ELF-1 (cell line): ENCODE results near the gene POFUT2.
"Not testable (repeated sequence)": the region's sequence is repeated elsewhere in the genome, so short reads cannot be mapped to it uniquely, and the experiment has no call there.

ENCODE experiments used
- DNase-seq: peaks from one replicate; pipeline ENCODE4 v3.0.0-alpha.2; 2016; ENCODE audit warnings: low read depth, low spot score

Gene POFUT2

DNA sequence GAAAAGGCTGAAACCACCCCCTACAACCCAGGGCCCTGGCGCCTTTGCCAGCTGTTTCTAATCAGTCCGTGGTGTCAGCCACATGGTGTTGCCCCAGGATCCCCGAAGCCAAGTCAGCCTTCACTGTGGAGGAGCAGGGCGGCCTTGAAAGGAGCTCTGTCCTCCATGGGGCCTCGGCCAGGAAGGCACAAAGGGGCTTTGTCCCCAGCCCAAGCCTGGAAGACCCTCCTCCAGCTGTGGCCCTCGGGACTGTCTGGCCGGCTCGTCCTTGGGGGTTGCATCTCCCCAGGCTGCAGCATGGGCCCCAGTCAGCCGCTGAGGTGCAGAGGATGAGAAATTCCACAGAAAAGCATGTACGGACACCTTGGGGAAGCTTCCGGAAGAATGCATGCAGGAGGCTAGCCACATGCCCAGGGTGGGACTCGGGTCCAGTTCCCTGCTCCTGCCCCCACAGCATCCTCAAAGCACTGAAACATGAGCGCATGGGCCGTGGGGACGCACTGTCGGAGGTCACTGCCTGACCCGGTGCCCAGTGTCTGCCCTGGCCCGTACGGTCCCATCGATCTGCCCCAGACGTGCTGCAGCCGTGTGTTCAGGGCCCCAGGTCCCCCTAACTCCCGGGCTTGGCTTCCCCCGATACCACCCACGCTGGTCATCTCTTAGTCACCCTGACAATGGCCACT, 38.6 kb upstream of the POFUT2 start:
- no peak for DNase-seq

DNA sequence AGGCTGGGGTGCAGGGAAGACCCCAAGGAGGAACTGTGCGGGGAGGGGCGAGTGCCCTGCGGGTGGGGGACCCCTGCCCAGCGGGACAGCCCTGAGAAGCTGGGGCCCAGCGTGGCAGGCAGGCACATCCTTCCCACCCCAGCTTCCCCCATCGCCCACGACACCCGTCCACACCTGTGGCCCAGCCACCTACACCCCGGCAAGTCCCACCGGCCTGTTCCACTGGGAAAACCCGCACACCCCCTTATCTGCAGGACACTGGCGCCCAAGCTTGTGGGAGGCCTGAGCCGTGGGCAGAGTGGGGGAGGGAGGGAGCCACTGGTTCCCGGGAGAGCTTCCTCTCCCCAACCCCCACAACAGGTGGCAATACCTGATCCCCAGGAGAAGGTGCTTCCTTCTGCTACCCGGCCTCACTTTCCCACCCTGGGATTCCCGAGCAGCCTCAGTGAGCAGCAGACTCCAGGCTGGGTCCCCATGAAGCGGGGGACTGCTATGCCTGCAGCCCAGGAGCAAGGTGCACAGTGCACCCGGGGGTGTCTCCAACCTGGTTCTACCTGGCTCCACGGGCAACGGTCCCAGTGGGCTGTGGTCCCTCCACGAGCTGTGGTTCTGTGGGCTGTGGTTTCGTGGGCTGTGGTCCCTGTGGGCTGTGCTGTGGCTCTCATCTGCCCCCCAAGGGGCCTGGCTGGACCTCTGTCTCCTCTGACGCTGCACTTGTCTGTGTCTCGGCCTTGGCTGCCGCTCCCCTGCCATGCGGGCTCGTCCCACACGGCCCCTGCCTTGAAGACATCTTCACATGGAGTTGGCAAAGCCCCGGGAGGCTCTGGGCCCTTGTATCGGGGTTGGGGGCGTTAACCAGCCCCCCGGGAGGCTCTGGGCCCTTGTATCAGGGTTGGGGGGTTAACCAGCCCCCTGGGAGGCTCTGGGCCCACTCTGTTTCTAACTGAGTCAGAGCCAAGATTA, 37.8 kb upstream of the POFUT2 start:
- DNase-seq, result peak; percentile 1

DNA sequence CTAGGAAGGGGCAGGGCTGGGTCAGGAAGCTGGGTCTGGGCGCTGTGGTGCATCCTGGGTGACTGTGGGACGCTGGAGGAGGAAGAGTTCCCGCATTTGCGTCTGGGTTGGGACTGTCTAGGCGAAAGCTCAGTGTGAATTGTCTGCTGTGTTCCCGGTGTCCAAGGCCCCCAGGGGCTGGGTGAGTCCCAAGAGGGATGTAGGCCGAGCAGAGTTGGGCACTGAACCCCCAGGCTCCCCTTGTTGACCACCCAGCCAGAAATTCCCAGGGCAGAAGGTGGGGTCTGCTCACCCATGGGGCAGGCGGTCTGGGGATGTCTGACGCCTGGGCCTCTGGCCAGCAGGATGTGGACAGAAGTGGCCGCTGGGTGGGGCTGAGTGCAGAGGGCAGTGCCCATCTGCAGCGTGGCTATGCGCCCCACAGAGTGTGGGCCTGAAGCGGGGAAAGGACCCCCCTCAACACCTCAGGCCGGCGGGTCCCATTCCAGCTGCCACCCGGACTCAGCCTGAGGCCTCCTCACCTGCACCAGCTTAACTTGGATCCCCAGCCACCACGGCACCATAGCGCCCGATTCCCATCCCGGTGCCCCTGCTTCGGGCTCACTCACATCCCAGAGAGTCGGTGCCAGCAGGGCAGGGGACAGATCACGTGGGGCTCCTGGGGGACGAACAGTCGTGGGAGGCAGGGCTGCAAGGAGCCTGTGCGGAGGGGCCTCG, 37.0 kb upstream of the POFUT2 start:
- DNase-seq, result peak; percentile 47

DNA sequence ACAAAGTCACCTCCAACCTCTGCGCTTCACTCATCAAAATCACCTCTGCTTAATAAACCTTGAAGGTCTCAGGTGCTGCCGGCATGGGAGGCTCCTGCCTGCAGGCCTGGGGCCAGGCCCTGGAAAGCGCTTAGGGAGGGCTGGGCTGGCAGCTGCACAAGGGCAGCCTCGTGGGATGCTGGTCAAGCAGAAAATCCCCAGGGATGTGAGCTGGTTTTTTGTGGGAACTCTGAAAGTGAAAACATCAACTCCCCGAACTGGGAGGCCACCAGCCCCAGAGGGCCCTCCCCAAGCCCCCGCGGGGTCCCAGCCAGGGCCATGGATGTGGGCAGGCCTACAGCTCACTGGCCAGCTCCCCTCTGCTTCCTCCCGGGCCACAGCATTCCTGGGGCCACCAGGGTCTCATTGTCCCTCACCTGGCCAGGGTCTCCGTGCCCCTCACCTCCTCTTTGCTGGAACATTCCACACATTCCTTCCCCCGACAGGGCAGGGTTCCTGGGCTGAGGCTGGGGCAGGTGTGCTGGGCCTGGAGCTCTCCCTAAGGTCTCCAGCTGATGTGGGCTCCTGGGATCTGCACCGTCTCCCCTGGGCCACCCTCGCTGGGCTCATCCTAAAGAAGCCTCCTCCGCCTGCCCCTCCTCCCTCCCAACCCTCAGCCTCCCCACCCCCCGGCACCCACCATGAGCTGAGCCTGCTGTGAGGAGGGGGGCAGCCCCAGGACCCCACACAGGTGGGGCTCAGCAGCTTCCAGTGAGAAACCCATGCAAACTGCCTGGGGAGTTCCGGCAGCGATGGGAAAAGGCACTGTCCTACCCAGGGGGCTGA, 36.0 kb upstream of the POFUT2 start:
- peak; percentile 46 for DNase-seq

DNA sequence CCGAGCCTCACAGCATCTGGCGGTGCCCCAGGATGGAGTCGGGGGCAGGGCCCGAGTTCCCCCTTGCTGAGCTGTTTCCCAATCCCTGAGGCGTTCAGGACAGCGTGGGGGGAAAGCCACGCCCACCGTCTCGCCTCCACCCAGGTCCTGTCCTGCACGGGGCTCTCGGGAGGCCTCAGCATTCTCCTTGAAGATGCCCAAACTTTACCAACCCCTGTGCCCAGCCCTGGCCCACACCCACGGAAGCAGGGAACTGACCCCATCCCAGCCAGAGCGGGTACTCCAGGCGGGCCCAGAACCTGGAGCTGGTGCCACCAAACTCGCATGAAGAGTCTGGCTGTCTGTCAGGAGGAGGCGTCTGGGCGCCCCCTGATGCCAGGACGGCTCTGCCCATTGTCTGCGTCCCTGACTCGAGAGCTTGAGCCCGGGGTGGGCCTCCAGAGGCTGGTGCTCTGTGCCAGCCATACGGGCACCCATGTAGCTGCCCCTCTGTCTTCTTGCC, 35.3 kb upstream of the POFUT2 start:
- no peak for DNase-seq

DNA sequence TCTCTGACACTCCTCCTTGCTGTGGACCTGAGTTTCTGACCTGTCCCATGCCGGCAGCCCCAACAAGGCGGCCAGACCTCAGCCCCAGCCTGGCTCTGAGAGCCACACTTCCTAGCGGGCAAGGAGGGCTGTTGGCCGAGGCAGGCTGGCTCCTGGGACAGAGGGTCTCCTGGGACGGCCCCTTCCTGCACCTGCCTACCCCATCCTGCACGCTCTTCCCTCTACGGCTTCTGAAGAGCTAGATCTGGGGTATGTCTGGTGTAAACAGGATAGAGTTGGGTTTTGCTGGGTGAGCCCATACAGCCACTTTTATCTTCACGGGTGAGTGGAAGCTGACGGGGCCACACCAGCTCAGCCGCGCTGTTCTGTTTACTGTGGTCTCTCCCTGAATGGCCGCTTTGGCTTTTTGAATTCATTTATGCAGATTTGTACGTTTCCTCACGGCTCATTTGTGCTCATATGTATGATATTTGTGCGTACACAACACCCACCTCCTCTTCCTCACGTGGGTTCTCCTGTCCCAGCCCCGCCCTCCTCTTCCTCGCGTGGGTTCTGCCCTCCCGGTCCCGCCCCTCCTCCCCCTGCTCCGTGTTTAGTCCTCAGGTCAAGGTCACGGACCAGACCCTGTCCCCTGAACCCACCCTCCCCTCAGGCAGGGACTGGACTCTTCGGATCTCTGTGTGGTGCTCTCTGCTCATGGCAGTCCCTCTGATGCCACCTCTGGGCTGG, 34.7 kb upstream of the POFUT2 start:
- no peak for DNase-seq

DNA sequence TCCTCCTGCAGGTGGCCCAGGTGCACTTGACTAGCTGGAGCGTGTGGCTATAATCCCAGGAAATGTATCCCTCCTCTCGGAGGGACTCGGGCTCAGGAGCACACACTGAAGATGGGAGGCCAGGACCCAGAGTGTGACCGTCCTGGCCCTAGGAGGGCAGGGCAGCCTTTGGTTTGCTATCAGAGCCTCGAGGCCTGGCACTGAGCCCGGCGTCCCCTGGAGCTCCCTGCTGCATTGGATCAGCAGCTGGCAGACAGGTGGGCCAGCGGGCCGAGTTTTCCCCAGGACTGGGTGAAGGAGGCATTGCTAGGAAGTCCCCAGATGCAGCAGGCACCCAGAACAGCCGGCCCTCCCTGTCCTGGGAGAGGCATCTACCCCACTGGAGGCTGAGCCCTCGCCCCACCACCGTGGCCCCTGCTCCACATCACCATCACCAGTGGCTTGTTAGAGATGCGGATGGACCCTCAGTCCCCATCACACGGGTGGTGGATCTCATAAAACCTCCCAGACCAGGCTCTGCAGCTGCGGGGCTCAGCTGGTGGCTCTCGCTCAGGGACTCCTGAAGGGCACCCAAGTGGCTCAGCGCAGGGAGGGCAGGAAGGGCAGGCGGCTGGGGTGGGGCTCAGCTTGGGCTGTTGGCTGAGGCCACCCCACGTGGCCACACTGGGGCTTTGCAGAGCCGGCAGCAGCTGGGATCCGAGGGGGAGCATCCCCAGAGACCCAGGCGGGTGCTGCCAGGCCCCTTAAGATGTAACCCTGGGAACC, 32.7 kb upstream of the POFUT2 start:
- peak; percentile 1 for DNase-seq

DNA sequence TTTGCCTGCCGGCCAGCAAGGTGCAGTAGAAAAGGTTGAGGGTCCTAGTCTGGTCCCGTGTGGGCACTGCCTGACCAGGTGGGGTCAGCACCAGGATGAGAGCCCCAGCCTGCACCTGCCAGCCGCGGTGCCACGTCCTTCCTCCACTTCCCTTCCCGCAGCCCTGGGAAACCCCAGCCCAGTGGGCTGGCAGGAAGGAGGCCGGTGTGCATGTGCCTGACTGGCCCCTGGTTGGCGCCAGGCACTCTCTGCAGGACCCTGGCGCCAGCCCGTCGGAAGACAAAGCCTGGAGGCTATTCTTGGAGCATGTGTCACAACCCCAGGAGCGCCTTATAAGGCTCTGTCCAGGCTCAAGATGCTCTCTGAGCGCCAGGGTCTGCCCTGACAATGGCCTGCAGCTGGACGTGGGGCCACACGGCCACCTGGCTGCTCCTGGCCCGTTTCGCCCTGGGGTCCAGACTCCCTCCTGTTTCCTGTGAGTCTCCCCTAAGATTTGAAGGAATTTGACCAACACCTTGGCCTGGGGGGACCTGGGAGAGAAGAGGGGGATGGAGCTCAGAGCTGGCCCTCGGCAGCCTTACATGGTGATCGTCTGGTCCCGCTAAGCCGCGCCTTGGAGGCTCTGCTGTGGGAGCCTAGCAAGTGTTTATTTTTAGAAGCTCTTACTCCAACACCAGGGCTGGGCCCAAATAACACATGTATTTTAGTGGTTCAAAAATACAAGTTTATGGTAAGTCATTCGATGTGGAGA, 31.9 kb upstream of the POFUT2 start:
- peak; percentile 92 for DNase-seq

DNA sequence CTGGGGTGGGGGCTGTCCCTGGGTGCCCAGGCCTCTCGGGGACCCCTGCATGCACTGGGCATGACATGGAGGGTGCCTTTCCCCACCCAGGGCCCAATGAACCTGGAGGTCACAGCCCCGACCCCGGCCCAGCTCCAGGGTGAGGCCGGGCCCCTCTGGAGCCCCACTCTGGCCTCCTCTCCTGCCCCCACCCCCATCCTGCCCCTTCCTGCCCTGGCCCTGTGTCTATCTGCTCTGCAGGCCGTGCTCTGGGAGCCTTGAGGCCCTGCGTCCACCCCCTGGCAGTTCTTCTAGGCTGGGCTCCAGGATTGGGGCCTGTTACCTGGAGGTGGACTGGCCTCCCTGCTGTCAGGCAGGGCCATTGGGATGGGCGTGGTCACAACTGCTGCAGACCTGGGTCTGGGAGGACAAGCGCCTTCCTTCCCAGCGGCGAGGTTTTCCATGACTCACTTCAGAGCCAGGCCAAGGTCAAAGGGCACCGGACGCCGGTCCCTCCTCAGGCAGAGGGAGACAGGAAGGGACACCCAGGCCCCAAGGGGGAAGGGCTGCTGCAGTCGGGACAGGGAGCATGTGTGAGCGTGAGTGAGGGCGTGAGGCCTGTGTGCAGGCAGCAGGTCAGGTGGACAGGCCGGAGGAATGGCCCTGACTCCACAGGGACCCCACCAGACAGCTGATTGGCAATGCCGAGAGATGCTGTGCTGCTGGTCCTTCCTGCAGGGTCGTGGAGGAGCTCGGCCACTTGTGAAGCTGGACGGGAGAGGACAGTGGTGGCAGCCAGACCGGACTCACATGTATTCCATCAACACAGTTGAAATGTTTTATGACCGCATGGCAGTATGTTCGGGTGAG, 31.1 kb upstream of the POFUT2 start:
- DNase-seq, result peak; percentile 94

DNA sequence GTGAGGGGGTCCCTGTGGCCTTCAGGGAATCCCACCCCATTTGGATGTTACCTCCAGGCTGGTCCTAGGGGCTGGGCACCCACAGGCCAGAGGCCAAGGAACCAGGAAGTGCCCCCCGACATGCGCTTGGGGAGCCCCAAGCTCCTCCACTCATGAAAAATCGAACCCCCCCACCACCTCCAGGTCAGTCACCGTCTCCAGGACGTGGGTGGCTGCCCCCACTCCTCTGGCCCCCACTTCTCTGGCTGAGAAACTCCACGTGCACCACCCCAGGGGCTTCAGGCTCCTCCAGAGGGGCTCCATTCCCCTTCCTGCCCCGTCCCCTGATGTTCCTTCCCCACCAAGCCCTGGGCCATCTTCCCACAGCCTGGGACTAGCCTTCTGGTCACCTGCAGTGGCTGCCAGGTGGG, 30.5 kb upstream of the POFUT2 start:
- DNase-seq, result no peak

DNA sequence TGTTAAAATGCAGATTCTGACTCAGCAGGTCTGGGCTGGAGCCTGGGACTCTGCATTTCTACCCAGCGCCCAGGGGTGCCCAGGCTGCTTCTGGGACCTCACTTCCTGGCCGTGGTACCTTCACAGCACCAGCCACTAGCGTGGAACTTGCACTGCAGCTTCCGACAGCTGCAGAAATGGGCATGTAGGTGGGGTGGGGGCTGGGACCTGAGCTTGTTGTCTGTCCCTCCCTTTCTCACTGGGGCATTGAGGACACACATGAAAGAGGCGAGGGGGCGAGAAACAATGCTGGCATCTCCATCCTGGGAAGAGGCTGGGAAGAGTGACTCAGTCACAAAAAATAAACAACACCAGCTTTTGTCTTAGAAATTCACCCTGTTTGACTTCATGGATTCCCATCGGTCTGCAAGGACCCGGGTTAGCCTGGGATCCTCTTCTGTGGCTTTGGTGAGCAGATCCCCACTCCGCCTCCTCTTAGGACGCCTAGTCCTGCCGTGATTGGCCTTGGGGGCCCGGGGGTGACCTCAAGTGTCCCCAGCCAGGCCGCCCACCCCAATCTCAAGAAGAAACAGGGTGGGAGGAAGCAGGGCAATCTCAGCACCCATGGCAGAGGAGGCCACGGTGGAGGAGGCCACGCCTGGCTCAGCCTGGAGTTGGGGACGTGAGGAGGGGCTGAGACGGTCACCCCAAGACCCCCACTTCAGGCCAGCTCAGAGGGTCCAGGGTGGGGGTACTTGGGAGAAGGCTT, 29.9 kb upstream of the POFUT2 start:
- DNase-seq, result peak; percentile 32

DNA sequence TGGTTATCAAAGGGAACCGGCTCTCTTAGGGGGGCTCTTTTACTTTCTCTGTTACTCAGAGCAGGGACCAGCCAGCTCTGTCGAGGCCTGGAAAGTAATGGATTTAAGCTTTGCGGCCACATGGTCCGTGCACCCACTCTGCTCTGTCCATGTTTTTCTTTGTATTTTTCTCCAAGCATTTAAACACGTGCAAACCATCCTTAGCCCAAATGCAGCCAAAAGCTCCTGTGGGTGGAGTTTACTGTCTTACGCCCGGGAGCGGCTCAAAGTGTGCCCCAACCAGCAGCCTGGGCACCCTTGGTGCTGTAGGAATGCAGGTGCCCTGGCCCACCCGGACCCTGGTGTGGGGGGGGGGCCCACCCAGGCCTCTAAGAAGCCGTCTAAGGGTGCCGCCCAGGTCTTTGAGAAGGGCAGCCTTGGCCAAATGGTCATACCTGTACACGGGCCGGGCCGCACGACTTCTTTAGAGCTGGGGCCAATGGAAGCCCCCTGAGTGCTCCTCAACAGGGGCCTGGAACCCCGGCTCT, 29.2 kb upstream of the POFUT2 start:
- DNase-seq, result peak; percentile 1

DNA sequence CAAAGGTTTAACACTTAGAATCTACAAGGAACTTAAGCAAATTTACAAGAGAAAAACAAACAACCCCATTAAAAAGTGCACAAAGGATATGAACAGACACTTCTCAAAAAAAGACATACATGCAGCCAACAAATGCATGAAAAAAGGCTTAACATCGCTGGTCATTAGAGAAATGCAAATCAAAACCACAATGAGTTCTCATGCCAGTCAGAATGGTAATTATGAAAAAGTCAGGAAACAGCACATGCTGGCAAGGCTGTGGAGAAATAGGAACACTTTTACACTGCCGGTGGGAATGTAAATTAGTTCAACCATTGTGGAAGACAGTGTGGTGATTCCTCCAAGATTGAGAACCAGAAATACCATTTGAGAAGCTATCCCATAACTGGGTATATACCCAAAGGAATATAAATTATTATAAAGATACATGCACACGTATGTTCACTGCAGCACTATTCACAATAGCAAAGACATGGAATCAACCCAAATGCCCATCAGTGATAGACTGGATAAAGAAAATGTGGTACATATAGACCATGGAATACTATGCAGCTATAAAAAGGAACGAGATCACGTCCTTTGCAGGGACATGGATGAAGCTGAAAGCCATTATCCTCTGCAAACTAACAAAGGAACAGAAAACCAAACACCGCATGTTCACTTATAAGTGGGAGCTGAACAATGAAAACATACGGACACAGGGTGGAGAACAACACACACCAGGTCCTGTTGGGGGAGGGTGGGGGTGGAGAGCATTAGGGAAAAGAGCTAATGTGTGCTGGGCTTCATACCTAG, 28.2 kb upstream of the POFUT2 start:
- DNase-seq, result not testable (repeated sequence)

DNA sequence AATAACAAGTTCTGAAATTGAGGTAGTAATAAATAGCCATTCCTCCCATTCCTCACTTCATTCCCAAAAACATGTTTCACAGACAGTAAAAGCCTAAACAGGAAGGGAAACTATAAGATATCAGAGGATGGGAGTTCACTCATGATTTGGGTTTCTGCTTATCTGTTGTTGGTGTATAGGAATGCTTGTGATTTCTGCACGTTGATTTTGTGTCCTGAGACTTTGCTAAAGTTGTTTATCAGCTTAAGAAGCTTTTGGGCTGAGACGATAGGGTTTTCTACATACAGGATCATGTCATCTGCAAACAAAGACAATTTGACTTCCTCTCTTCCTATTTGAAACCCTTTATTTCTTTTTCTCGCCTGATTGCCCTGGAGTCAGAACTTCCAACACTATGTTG, 26.0 kb upstream of the POFUT2 start:
- no peak for DNase-seq

DNA sequence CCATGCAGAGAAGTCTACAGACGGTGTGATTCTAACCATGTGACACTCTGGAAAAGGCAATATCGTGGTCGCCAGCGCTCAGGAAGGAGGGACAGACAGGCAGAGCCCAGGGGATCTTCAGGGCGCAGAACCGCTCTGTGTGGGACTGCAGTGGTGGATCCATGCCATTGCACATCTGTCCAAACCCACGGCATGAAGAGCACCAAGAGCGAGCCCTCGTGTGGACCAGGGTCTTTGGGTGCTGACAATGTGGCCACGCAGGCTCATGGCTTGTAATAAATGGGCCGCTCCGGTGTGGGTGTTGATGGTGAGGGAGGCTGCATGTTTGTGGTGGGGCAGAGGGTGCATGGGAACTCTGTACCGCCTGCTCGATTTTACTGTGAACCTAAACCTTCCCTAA, 25.3 kb upstream of the POFUT2 start:
- DNase-seq, result no peak

DNA sequence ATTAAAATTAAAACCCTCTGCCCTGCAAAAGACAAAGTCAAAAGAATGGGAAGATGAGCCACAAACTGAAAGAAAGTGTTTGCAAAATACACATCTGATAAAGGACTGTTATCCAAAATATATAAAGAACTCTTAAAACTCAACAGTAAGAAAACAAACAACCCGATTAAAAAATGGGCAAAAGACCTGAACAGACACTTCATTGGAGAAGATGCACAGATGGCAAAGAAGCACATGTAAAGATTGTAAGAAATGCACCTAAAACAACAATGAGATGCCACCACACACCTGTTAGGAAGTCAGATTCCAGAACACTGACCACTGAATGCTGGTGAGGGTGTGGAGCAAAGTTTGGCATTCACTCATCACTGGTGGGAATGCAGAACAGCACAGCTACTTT, 24.6 kb upstream of the POFUT2 start:
- no peak for DNase-seq
